ENCODE data around the gene CNTROB. TPM values are rescaled to one million over a fixed set of nuclear protein-coding genes. Genes with fewer than 3 reads are reported as not detected.
A peak's percentile ranks its signal among the peaks of the same experiment; 100 is the strongest.

Gene CNTROB
- total RNA-seq, 6 experiments from 2014 or later = 20.8 to 32.2 (median 28.5) TPM

DNA sequence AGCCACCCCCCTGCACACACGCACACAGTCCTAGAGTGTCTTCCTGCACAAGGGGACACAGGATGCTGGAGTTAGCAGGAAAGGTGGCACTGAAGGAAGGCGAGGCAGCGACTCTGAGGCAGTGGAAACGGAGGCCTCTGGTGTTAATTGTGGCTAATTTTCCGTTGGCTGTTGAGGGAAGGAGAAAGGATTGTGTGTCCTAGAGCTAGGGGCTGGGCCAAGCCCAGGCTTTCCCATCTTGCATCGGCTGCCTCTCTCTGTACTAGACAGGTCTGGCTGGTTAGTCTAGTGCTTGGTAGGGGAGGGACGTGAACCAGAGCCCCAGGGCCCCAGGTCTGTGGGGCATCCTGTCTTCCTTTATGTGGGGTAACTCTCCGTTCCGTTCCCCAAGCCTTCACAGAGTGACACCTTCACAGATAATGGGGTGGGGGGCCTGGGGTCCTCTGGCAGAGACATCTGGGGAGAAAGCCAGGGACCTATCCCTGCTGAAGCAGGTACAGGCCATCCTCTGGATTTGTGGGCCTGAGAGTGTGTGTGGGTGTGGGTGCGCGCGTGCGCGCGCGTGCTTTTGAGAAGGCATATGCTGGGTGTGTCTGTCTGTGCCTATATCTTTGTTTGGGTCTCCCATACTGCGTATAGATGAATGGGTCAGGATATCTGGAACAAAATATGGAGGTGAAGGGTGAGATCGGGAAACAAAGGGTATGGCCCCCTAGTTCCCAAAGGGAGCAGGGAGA lies 43.7 kb upstream of the CNTROB start, which contains the start of gene CHD3:
CHD3 (plus strand) TSS at position 606 of the 737 bp plus-strand sequence. CDS start 212 bp downstream, outside the sequence.
- Mint-ChIP-seq H3K36me3 (ENCODE audit: low read depth) (peaks cover 4% of the 10 kb centered on the region; the same call in 1 of the 2 replicates), H3K27ac (no peak within 1 kb of the TSS), H3K9me3 (no peaks in the 10 kb centered on the region), H3K4me1 (ENCODE audit: low read depth) (peaks cover 5% of the 10 kb centered on the region), H3K27me3 (ENCODE audit: insufficient read depth) (peaks cover 4% of the 10 kb centered on the region), H3K4me3 (no peak within 1 kb of the TSS; the same call in 1 of the 2 replicates)
- no peak for DNase-seq
- TF ChIP-seq, protein P1, sequence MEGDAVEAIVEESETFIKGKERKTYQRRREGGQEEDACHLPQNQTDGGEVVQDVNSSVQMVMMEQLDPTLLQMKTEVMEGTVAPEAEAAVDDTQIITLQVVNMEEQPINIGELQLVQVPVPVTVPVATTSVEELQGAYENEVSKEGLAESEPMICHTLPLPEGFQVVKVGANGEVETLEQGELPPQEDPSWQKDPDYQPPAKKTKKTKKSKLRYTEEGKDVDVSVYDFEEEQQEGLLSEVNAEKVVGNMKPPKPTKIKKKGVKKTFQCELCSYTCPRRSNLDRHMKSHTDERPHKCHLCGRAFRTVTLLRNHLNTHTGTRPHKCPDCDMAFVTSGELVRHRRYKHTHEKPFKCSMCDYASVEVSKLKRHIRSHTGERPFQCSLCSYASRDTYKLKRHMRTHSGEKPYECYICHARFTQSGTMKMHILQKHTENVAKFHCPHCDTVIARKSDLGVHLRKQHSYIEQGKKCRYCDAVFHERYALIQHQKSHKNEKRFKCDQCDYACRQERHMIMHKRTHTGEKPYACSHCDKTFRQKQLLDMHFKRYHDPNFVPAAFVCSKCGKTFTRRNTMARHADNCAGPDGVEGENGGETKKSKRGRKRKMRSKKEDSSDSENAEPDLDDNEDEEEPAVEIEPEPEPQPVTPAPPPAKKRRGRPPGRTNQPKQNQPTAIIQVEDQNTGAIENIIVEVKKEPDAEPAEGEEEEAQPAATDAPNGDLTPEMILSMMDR (IDR thresholded peaks at IDR 0.05) = no peak

DNA sequence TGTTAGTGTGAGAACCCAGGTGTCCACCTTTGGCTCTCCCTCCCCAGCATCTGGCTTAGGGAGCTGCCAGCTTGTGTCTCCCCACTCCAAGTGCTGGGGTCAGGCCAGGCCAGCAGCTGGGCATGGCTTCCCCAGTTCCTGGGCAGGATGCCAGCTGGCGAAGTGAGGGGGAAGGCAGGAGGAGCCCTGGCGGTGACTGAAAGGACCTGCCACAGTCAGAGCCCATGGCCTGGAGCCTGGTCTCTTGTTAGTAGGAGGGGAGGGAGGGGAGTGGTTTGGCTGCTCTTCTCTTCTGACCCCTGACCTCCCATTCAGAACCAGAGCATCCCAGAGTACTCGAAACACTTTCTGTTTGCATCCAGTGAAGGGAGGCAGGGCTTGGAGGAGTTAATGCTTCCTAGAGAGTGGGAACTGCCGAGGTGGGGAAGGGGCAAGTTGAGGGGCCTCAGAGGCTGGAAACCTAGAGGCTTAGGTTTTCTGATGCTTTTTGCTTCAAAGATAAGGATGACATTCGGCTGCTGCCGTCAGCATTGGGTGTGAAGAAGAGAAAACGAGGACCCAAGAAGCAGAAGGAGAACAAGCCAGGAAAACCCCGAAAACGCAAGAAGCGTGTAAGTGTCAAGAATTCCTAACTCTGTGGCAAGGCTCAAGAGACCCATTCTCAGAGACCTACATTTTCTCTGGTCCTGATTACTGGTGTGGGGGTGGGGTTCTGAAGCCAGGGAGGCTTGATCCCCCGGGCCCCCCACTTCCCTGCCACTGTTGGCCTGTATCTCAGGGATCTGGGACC lies 42.6 kb upstream of the CNTROB start:
- Mint-ChIP-seq H3K9me3 (no peaks in the 10 kb centered on the region), H3K36me3 (ENCODE audit: low read depth) (peaks cover 7% of the 10 kb centered on the region), H3K4me1 (ENCODE audit: low read depth) (no peaks in the 10 kb centered on the region), H3K27me3 (ENCODE audit: insufficient read depth) (peaks cover 4% of the 10 kb centered on the region), H3K27ac (no peak overlapping the region), H3K4me3 (no peak overlapping the region; the same call in 1 of the 2 replicates)
- TF ChIP-seq, protein P1 (IDR thresholded peaks at IDR 0.05) = peak; percentile 71
- DNase-seq = peak; percentile 88

DNA sequence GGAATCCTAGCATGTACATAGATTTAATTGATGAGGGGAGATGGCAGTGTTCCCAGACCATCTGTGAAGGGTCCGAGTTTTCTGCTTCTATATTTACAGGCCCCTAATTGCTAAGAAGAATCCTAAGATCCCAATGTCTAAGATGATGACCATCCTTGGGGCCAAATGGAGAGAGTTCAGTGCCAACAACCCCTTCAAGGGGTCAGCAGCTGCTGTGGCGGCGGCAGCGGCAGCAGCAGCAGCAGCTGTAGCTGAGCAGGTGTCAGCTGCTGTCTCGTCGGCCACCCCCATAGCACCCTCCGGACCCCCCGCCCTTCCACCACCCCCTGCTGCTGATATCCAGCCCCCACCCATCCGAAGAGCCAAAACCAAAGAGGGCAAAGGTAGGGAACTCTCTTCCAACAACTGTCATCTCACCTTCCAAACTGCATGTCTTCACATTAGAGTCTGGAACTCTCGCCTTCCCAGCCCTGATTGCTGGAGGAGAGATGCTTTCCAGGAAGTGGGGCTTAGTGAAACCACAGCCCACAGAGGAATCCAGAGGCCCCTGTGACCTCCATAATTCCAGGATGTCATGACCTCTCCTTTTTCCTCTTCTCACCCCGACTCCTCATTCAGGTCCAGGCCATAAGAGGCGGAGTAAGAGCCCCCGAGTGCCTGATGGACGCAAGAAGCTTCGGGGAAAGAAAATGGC lies 38.7 kb upstream of the CNTROB start:
- Mint-ChIP-seq H3K4me1 (ENCODE audit: low read depth) (peaks cover 5% of the 10 kb centered on the region; the same call in 1 of the 2 replicates), H3K27me3 (ENCODE audit: insufficient read depth) (peaks cover 2% of the 10 kb centered on the region; the same call in 1 of the 2 replicates), H3K4me3 (no peak overlapping the region), H3K27ac (no peak overlapping the region), H3K36me3 (ENCODE audit: low read depth) (peaks cover 35% of the 10 kb centered on the region), H3K9me3 (no peaks in the 10 kb centered on the region)
- no peak for DNase-seq
- TF ChIP-seq, protein P1 (IDR thresholded peaks at IDR 0.05) = no peak

DNA sequence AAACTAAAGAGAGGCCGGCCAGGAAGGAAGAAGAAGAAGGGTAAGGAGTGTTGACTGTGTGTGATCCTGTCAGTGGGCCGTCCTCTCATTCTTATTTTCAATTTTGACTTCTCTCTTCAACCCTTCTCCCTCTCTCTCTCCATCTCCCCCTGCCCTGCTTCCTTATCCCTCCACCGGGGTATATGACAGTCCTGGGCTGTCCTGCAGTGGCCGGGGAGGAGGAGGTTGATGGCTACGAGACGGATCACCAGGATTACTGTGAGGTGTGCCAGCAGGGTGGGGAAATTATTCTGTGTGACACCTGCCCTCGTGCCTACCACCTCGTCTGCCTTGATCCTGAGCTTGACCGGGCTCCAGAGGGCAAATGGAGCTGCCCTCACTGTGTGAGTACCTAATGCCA lies 37.8 kb upstream of the CNTROB start:
- Mint-ChIP-seq H3K9me3 (no peaks in the 10 kb centered on the region), H3K27ac (no peak overlapping the region), H3K36me3 (ENCODE audit: low read depth) (peaks cover 35% of the 10 kb centered on the region), H3K27me3 (ENCODE audit: insufficient read depth) (peaks cover 2% of the 10 kb centered on the region; the same call in 1 of the 2 replicates), H3K4me1 (ENCODE audit: low read depth) (peaks cover 5% of the 10 kb centered on the region; the same call in 1 of the 2 replicates), H3K4me3 (no peak overlapping the region)
- no peak for DNase-seq
- TF ChIP-seq, protein P1 (IDR thresholded peaks at IDR 0.05) = no peak

DNA sequence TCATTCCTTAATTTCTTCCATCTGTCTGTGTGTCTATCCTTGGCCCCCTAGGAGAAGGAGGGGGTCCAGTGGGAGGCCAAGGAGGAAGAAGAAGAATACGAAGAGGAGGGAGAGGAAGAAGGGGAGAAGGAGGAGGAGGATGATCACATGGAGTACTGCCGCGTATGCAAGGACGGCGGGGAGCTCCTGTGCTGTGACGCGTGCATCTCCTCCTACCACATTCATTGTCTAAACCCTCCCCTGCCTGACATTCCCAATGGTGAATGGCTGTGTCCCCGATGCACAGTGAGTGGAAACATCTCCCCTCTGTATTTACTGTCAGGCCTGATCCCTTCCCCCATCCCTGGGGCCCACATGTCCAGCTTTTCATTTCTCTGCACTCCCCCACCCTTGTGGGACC lies 37.1 kb upstream of the CNTROB start:
- Mint-ChIP-seq H3K4me3 (no peak overlapping the region), H3K27ac (no peak overlapping the region), H3K27me3 (ENCODE audit: insufficient read depth) (no peaks in the 10 kb centered on the region), H3K36me3 (ENCODE audit: low read depth) (peaks cover 40% of the 10 kb centered on the region), H3K9me3 (no peaks in the 10 kb centered on the region), H3K4me1 (ENCODE audit: low read depth) (peaks cover 5% of the 10 kb centered on the region; the same call in 1 of the 2 replicates)
- TF ChIP-seq, protein P1 (IDR thresholded peaks at IDR 0.05) = no peak
- no peak for DNase-seq
